ENCODE data around the gene SMIM36.

DNA sequence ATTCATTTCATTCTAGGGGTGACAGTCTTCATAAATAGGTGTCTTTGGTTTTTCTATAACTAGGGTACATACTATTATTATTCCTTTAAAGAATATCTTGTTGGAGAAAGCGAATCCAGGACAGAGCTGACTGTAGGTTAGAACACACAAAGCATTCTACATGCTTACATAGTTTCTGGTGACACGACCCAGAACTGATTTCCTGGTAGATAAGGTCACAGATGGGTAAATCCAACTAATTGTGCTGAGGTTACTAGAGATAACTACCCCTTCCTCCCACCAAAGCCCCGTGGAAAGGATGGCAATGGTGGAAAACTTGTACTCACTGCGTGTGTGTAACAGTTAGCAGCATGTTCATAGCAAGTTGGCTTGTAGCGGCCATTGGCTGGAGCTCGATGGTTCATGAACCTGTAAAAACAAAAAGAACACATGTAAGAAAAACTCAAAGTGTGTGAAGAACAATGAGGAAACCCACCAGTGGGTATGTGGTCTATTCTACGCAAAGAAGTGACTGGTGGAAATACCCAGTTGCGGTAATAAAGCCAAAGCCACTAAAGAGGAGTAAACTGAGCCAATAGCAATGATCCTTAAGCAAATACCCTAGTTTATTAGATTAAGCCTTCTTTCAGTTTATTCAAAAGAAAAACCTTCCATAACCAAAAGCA is 97.3 kb downstream of the SMIM36 start:
- TF ChIP-seq EP300 (IDR thresholded peaks at IDR 0.05): no peak
- TF ChIP-seq, protein P1, sequence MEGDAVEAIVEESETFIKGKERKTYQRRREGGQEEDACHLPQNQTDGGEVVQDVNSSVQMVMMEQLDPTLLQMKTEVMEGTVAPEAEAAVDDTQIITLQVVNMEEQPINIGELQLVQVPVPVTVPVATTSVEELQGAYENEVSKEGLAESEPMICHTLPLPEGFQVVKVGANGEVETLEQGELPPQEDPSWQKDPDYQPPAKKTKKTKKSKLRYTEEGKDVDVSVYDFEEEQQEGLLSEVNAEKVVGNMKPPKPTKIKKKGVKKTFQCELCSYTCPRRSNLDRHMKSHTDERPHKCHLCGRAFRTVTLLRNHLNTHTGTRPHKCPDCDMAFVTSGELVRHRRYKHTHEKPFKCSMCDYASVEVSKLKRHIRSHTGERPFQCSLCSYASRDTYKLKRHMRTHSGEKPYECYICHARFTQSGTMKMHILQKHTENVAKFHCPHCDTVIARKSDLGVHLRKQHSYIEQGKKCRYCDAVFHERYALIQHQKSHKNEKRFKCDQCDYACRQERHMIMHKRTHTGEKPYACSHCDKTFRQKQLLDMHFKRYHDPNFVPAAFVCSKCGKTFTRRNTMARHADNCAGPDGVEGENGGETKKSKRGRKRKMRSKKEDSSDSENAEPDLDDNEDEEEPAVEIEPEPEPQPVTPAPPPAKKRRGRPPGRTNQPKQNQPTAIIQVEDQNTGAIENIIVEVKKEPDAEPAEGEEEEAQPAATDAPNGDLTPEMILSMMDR (IDR thresholded peaks at IDR 0.05): no peak
